Hepatocyte (in vitro differentiated cells): ENCODE results near the gene MAP3K5. TPM values are rescaled to one million over a fixed set of nuclear protein-coding genes. Genes with fewer than 3 reads are reported as not detected.

Experiments used
- DNase-seq: peaks from one replicate; pipeline ENCODE4 v3.0.0-alpha.2; 2016; ENCODE audit warnings: low spot score
- H2AFZ ChIP-seq: fragments of 200-600 bp; sonication (generic); 2 replicates; pipeline ENCODE4 v1.6.0; 2016; ENCODE audit warnings: antibody characterized with exemption, mild to moderate bottlenecking
- H3K27ac ChIP-seq: fragments of 200-600 bp; sonication (generic); 2 replicates; pipeline ENCODE4 v1.5.1; 2016; ENCODE audit warnings: mild to moderate bottlenecking
- H3K27me3 ChIP-seq: fragments of 200-600 bp; sonication (generic); 2 replicates; pipeline ENCODE4 v1.6.1; 2016
- H3K36me3 ChIP-seq: fragments of 200-600 bp; sonication (generic); replicated peaks from 2 replicates; pipeline ENCODE4 v1.5.1; 2016; ENCODE audit warnings: low read depth; ENCODE audit not compliant: insufficient read depth
- H3K4me1 ChIP-seq: fragments of 200-600 bp; sonication (generic); 2 replicates; pipeline ENCODE4 v1.5.1; 2016; ENCODE audit warnings: mild to moderate bottlenecking, moderate library complexity; ENCODE audit not compliant: insufficient read depth
- H3K4me2 ChIP-seq: fragments of 200-600 bp; sonication (generic); 2 replicates; pipeline ENCODE4 v1.6.0; 2016
- H3K4me3 ChIP-seq: fragments of 200-600 bp; sonication (generic); 2 replicates; pipeline ENCODE4 v1.5.1; 2016; ENCODE audit warnings: mild to moderate bottlenecking
- H3K79me2 ChIP-seq: fragments of 200-600 bp; sonication (generic); 2 replicates; pipeline ENCODE4 v1.6.0; 2017; ENCODE audit warnings: mild to moderate bottlenecking
- H3K9me2 ChIP-seq: fragments of 200-600 bp; sonication (generic); replicated peaks from 2 replicates; pipeline ENCODE4 v1.6.0; 2017; ENCODE audit warnings: mild to moderate bottlenecking; ENCODE audit not compliant: insufficient read depth
- H3K9me3 ChIP-seq: fragments of 200-600 bp; sonication (generic); 2 replicates; pipeline ENCODE4 v1.5.1; 2016; ENCODE audit warnings: low read depth, mild to moderate bottlenecking
- H4K20me1 ChIP-seq: fragments of 200-600 bp; sonication (generic); 2 replicates; pipeline ENCODE4 v1.6.0; 2016; ENCODE audit warnings: mild to moderate bottlenecking; ENCODE audit not compliant: insufficient read depth, poor library complexity, severe bottlenecking
- CTCF ChIP-seq: fragments of 200-600 bp; sonication (generic); IDR thresholded peaks from 2 replicates; pipeline ENCODE4 v1.5.1; 2016; ENCODE audit warnings: antibody characterized with exemption, mild to moderate bottlenecking; ENCODE audit not compliant: poor library complexity
- EZH2 ChIP-seq: fragments of 200-600 bp; sonication (generic); IDR thresholded peaks from 2 replicates; pipeline ENCODE4 v1.6.1; 2016; ENCODE audit warnings: antibody characterized with exemption, mild to moderate bottlenecking, borderline replicate concordance
- EZH2phosphoT487 ChIP-seq: fragments of 200-600 bp; sonication (generic); IDR thresholded peaks from one replicate; pipeline ENCODE4 v1.6.1; 2018; ENCODE audit warnings: antibody characterized with exemption, mild to moderate bottlenecking, low read depth, moderate library complexity; ENCODE audit not compliant: unreplicated experiment, severe bottlenecking
- WGBS: methylation state at CpG from one replicate; pipeline ENCODE4 v1.1.6; 2016; ENCODE audit warnings: low lambda C conversion rate; ENCODE audit errors: missing lambda C conversion rate; 5-methylcytosine and 5-hydroxymethylcytosine counted together
- polyA plus RNA-seq: library from polyadenylated mRNA; unstranded; fragments of >200 nt; fragmentation: Nextera tagmentation; extraction: Ambion mirVana; gene quantifications from 2 replicates; pipeline ENCODE4 v1.2.1, GENCODE V29; 2016
- total RNA-seq: library from RNA; depleted of rRNA; stranded (reverse); fragments of >200 nt; gene quantifications from 2 replicates; pipeline ENCODE4 v1.2.3, GENCODE V29; 2014

MAP3K5 gene
- total and polyA plus RNA-seq, 2 experiments from 2014 or later: 2.2 to 5.9 TPM

- Histone ChIP-seq H3K36me3 (no peaks in the 10 kb centered on the region), H3K9me2 (no peaks in the 10 kb centered on the region), H3K79me2 (no peaks in the 10 kb centered on the region), H3K4me3 (no peak overlapping the region), H3K4me2 (no peak overlapping the region), H3K9me3 (no peaks in the 10 kb centered on the region), H3K27ac (no peak overlapping the region), H4K20me1 (no peaks in the 10 kb centered on the region), H2AFZ (no peak overlapping the region), H3K27me3 (no peaks in the 10 kb centered on the region), H3K4me1 (peaks cover 12% of the 10 kb centered on the region)
- WGBS: 95% methylated on average over 5 of the region's 5 CpGs
- DNase-seq: no peak
- TF ChIP-seq EZH2 (no peak), CTCF (no peak), EZH2phosphoT487 (no peak)
Observed at GRCh38 chr6:136763716-136764516, 28.4 kb downstream of the MAP3K5 start.

GRCh38 chr6:136763255-136763654 is 29.0 kb downstream of the MAP3K5 start:
- Histone ChIP-seq H3K4me1 (peaks cover 12% of the 10 kb centered on the region), H3K36me3 (no peaks in the 10 kb centered on the region), H3K27ac (no peak overlapping the region), H2AFZ (no peak overlapping the region), H4K20me1 (no peaks in the 10 kb centered on the region), H3K79me2 (no peaks in the 10 kb centered on the region), H3K27me3 (no peaks in the 10 kb centered on the region), H3K4me2 (no peak overlapping the region), H3K9me2 (no peaks in the 10 kb centered on the region), H3K4me3 (no peak overlapping the region), H3K9me3 (no peaks in the 10 kb centered on the region)
- no peak for DNase-seq
- whole genome bisulfite sequencing: 96% methylated on average over 1 of the region's 1 CpG
- no peak for TF ChIP-seq CTCF
- TF ChIP-seq EZH2phosphoT487: no peak
- no peak for TF ChIP-seq EZH2

- TF ChIP-seq EZH2 (no peak), CTCF (no peak), EZH2phosphoT487 (no peak)
- Histone ChIP-seq H3K79me2 (no peaks in the 10 kb centered on the region), H3K36me3 (no peaks in the 10 kb centered on the region), H3K4me1 (peaks cover 12% of the 10 kb centered on the region), H3K4me3 (no peak overlapping the region), H3K9me3 (no peaks in the 10 kb centered on the region), H2AFZ (no peak overlapping the region), H3K27me3 (no peaks in the 10 kb centered on the region), H3K9me2 (no peaks in the 10 kb centered on the region), H3K4me2 (peak overlapping the region; percentile 12), H4K20me1 (no peaks in the 10 kb centered on the region), H3K27ac (no peak overlapping the region)
- 55% methylated on average over 3 of the region's 3 CpGs for WGBS
- DNase-seq: no peak
Observed at GRCh38 chr6:136762022-136762975, 30.0 kb downstream of the MAP3K5 start.
